ENCODE results near the gene COL17A1.

Gene COL17A1

DNA sequence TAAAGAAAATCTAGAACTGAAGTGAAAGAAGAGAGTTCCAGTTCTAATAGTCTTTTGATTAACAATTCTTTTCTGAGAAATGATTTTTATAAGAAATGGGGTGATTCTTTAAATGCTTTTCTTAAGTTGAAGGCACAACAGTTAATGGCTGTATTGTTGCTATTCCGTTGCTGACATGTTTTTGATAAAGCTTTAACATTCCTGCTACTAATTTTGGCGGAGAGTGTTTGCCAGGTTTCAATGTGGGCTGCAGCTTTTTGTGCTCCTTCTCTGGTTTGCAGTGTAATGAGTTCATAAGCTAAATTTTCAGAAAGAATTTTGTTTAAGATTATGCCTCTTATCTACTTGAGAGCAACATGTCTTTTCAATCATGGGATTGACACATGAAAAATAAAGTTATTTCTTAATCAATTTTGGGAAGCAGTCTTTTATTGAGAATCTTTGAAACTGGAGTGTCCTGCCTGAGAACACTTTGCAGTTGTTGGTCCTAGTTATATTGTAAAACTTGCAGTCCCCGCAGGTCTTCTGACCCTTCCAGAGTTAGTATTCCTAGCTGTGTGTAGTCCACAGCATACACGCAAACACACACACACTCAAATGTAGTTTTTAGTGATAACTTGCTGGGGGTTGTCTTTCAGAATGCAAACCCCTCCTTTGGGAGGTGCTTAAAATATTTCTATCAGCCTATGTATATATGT lies 56.7 kb downstream of the COL17A1 start:
- no peaks in the 10 kb centered on the region for H3K27me3 ChIP-seq (ENCODE audit: low read depth, low read length)
- peaks cover 25 to 59% of the 10 kb centered on the region in 2 donors for H3K36me3 ChIP-seq (ENCODE audit: control insufficient read depth in 1 of 2, insufficient read depth in 2 of 2, low read length in 2 of 2)
- H3K4me3 ChIP-seq (ENCODE audit: low read depth in 1 of 2, low read length in 2 of 2) = no peak overlapping the region
- H3K9me3 ChIP-seq (ENCODE audit: control insufficient read depth in 1 of 2, low read length in 2 of 2) = no peaks in the 10 kb centered on the region
- H3K27ac ChIP-seq (ENCODE audit: low read length) = no peak overlapping the region
- no peaks in the 10 kb centered on the region for H3K4me1 ChIP-seq (ENCODE audit: control insufficient read depth in 1 of 2, insufficient read depth in 2 of 2, low read length in 2 of 2)

- no peak overlapping the region for H3K4me3 ChIP-seq (ENCODE audit: low read depth in 1 of 2, low read length in 2 of 2)
- H3K27ac ChIP-seq (ENCODE audit: low read length) = no peak overlapping the region
- H3K4me1 ChIP-seq (ENCODE audit: control insufficient read depth in 1 of 2, insufficient read depth in 2 of 2, low read length in 2 of 2) = no peaks in the 10 kb centered on the region
- H3K9me3 ChIP-seq (ENCODE audit: control insufficient read depth in 1 of 2, low read length in 2 of 2) = no peaks in the 10 kb centered on the region
- peaks cover 33 to 67% of the 10 kb centered on the region in 2 donors for H3K36me3 ChIP-seq (ENCODE audit: control insufficient read depth in 1 of 2, insufficient read depth in 2 of 2, low read length in 2 of 2)
- no peaks in the 10 kb centered on the region for H3K27me3 ChIP-seq (ENCODE audit: low read depth, low read length)
These were observed 57.5 kb downstream of the COL17A1 start for GRCh38 chr10:104028146-104028545.

GRCh38 chr10:104026762-104027161 lies 58.9 kb downstream of the COL17A1 start:
- H3K4me3 ChIP-seq (ENCODE audit: low read depth in 1 of 2, low read length in 2 of 2) = no peak overlapping the region
- no peaks in the 10 kb centered on the region for H3K27me3 ChIP-seq (ENCODE audit: low read depth, low read length)
- no peaks in the 10 kb centered on the region for H3K9me3 ChIP-seq (ENCODE audit: control insufficient read depth in 1 of 2, low read length in 2 of 2)
- no peaks in the 10 kb centered on the region for H3K4me1 ChIP-seq (ENCODE audit: control insufficient read depth in 1 of 2, insufficient read depth in 2 of 2, low read length in 2 of 2)
- peaks cover 47 to 67% of the 10 kb centered on the region in 2 donors for H3K36me3 ChIP-seq (ENCODE audit: control insufficient read depth in 1 of 2, insufficient read depth in 2 of 2, low read length in 2 of 2)
- H3K27ac ChIP-seq (ENCODE audit: low read length) = no peak overlapping the region

- Histone ChIP-seq H3K4me3 (ENCODE audit: low read depth in 1 of 2, low read length in 2 of 2) (no peak overlapping the region), H3K9me3 (ENCODE audit: control insufficient read depth in 1 of 2, low read length in 2 of 2) (no peaks in the 10 kb centered on the region), H3K36me3 (ENCODE audit: control insufficient read depth in 1 of 2, insufficient read depth in 2 of 2, low read length in 2 of 2) (peaks cover 53 to 69% of the 10 kb centered on the region in 2 donors), H3K27me3 (ENCODE audit: low read depth, low read length) (no peaks in the 10 kb centered on the region), H3K27ac (ENCODE audit: low read length) (no peak overlapping the region), H3K4me1 (ENCODE audit: control insufficient read depth in 1 of 2, insufficient read depth in 2 of 2, low read length in 2 of 2) (no peaks in the 10 kb centered on the region)
These were observed 60.2 kb downstream of the COL17A1 start for GRCh38 chr10:104025524-104025923.

DNA sequence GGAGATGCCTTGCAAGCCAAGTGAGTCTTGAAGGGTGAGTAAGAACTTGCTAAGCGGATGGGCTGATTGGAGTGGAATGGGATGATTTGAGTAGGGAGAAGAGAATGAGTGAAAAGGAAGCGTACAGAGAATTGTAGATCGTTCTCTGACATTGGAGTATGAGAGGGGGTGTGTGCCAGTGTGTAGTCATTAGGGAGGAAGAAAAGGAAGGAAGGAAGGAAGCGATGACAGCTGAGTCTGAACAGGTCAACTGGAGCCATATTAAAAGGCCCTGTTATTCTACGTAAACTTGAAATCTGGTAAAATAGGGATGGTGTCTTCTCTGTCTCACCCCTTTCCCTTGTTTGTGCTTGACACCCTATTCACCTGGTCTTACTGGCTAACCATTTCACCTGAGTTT lies 63.7 kb downstream of the COL17A1 start:
- H3K9me3 ChIP-seq (ENCODE audit: control insufficient read depth in 1 of 2, low read length in 2 of 2) = no peaks in the 10 kb centered on the region
- no peaks in the 10 kb centered on the region for H3K4me1 ChIP-seq (ENCODE audit: control insufficient read depth in 1 of 2, insufficient read depth in 2 of 2, low read length in 2 of 2)
- H3K27me3 ChIP-seq (ENCODE audit: low read depth, low read length) = no peaks in the 10 kb centered on the region
- H3K27ac ChIP-seq (ENCODE audit: low read length) = no peak overlapping the region
- H3K36me3 ChIP-seq (ENCODE audit: control insufficient read depth in 1 of 2, insufficient read depth in 2 of 2, low read length in 2 of 2) = peaks cover 74% of the 10 kb centered on the region in 2 donors
- no peak overlapping the region for H3K4me3 ChIP-seq (ENCODE audit: low read depth in 1 of 2, low read length in 2 of 2)

DNA sequence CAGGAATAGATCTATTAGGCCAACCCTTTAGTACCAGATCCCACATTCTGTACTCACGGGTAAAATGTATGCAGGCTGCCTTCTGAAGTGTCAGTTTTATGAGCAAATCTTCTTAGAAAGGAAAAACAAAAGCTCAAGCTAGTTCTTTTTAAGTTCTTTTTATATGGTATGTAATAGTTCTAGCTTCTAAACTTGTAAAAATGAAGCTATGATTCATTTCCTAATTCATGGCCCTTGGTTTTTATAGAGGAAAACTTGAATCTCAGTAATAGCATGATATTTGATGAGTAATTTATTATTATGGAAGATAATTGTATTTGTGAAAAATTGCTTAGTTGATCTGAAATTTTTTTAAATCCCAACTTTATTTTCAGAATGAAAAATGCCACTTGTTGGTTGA lies 64.4 kb downstream of the COL17A1 start:
- Histone ChIP-seq H3K4me3 (ENCODE audit: low read depth in 1 of 2, low read length in 2 of 2) (no peak overlapping the region), H3K4me1 (ENCODE audit: control insufficient read depth in 1 of 2, insufficient read depth in 2 of 2, low read length in 2 of 2) (no peaks in the 10 kb centered on the region), H3K36me3 (ENCODE audit: control insufficient read depth in 1 of 2, insufficient read depth in 2 of 2, low read length in 2 of 2) (peaks cover 70 to 74% of the 10 kb centered on the region in 2 donors), H3K27ac (ENCODE audit: low read length) (no peak overlapping the region), H3K9me3 (ENCODE audit: control insufficient read depth in 1 of 2, low read length in 2 of 2) (no peaks in the 10 kb centered on the region), H3K27me3 (ENCODE audit: low read depth, low read length) (no peaks in the 10 kb centered on the region)

DNA sequence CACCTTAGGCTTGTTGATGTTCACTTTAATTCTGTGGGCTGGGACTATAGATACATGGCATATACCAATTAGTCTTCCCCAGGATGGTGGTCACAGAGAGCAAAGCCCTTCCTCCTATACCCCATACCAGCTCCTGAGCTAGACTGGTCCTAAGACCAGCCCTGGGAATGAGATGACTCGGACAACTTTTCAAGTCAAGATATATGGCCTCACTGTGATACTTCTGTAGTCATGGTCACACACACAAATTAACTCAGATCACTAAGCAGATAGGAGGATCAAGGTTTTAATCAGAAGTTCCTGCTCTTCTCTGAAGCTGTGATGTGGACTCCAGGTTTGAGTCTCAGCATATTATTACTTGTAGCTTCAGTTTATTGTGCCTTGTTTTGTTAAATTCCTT lies 65.7 kb downstream of the COL17A1 start:
- Histone ChIP-seq H3K36me3 (ENCODE audit: control insufficient read depth in 1 of 2, insufficient read depth in 2 of 2, low read length in 2 of 2) (peaks cover 63 to 67% of the 10 kb centered on the region in 2 donors), H3K27me3 (ENCODE audit: low read depth, low read length) (no peaks in the 10 kb centered on the region), H3K27ac (ENCODE audit: low read length) (no peak overlapping the region), H3K9me3 (ENCODE audit: control insufficient read depth in 1 of 2, low read length in 2 of 2) (no peaks in the 10 kb centered on the region), H3K4me3 (ENCODE audit: low read depth in 1 of 2, low read length in 2 of 2) (no peak overlapping the region), H3K4me1 (ENCODE audit: control insufficient read depth in 1 of 2, insufficient read depth in 2 of 2, low read length in 2 of 2) (no peaks in the 10 kb centered on the region)

- Histone ChIP-seq H3K27ac (ENCODE audit: low read length) (no peak overlapping the region), H3K4me3 (ENCODE audit: low read depth in 1 of 2, low read length in 2 of 2) (no peak overlapping the region), H3K27me3 (ENCODE audit: low read depth, low read length) (no peaks in the 10 kb centered on the region), H3K4me1 (ENCODE audit: control insufficient read depth in 1 of 2, insufficient read depth in 2 of 2, low read length in 2 of 2) (no peaks in the 10 kb centered on the region), H3K9me3 (ENCODE audit: control insufficient read depth in 1 of 2, low read length in 2 of 2) (no peaks in the 10 kb centered on the region), H3K36me3 (ENCODE audit: control insufficient read depth in 1 of 2, insufficient read depth in 2 of 2, low read length in 2 of 2) (peaks cover 47 to 53% of the 10 kb centered on the region in 2 donors)
These were observed 67.2 kb downstream of the COL17A1 start for GRCh38 chr10:104018471-104018870.

DNA sequence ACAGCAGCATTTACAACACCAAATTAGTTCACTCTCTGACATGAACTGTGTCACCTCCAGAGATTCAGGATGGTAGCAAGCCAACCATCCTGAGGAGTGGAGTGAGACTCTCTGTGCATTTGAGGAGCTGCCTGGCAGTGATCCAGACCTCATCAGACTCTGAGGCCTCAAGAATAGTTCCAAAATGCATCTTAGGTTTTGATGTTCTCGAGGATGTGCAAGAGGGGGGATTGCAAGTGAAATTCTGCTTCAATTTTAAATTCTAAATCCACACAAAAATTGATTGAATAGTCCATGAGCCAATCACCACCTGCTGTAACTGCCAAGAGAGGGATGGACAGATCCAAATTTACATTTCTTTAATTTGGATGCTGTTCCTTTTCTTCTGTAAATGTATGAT lies 69.0 kb downstream of the COL17A1 start:
- no peak overlapping the region for H3K27ac ChIP-seq (ENCODE audit: low read length)
- peaks cover 41 to 44% of the 10 kb centered on the region in 2 donors for H3K36me3 ChIP-seq (ENCODE audit: control insufficient read depth in 1 of 2, insufficient read depth in 2 of 2, low read length in 2 of 2)
- no peaks in the 10 kb centered on the region for H3K27me3 ChIP-seq (ENCODE audit: low read depth, low read length)
- no peaks in the 10 kb centered on the region for H3K9me3 ChIP-seq (ENCODE audit: control insufficient read depth in 1 of 2, low read length in 2 of 2)
- H3K4me1 ChIP-seq (ENCODE audit: control insufficient read depth in 1 of 2, insufficient read depth in 2 of 2, low read length in 2 of 2) = no peaks in the 10 kb centered on the region
- H3K4me3 ChIP-seq (ENCODE audit: low read depth in 1 of 2, low read length in 2 of 2) = no peak overlapping the region

DNA sequence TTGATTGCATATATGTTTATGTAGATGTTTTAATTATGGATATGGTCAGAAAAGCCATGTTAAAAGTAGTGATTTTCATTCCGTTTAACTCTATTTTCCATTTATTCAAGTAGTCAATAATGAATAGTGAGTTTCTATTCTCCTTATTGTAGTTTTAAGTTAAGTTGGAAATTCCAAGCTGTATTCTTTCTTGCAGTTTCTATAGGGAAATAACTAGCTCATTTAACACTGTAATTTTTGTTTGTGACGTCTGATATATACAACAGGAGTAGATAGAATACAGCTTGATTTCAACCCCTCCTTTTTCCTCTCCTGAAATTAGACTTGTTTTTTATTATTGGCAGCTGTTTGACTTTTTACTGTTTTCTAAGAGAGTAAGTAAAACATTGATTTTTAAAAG lies 71.5 kb downstream of the COL17A1 start:
- no peak overlapping the region for H3K27ac ChIP-seq (ENCODE audit: low read length)
- H3K4me1 ChIP-seq (ENCODE audit: control insufficient read depth in 1 of 2, insufficient read depth in 2 of 2, low read length in 2 of 2) = no peaks in the 10 kb centered on the region
- H3K27me3 ChIP-seq (ENCODE audit: low read depth, low read length) = no peaks in the 10 kb centered on the region
- H3K36me3 ChIP-seq (ENCODE audit: control insufficient read depth in 1 of 2, insufficient read depth in 2 of 2, low read length in 2 of 2) = peaks cover 19 to 27% of the 10 kb centered on the region in 2 donors
- no peak overlapping the region for H3K4me3 ChIP-seq (ENCODE audit: low read depth in 1 of 2, low read length in 2 of 2)
- no peaks in the 10 kb centered on the region for H3K9me3 ChIP-seq (ENCODE audit: control insufficient read depth in 1 of 2, low read length in 2 of 2)

- peaks cover 12 to 21% of the 10 kb centered on the region in 2 donors for H3K36me3 ChIP-seq (ENCODE audit: control insufficient read depth in 1 of 2, insufficient read depth in 2 of 2, low read length in 2 of 2)
- H3K4me1 ChIP-seq (ENCODE audit: control insufficient read depth in 1 of 2, insufficient read depth in 2 of 2, low read length in 2 of 2) = no peaks in the 10 kb centered on the region
- no peak overlapping the region for H3K4me3 ChIP-seq (ENCODE audit: low read depth in 1 of 2, low read length in 2 of 2)
These were observed 72.2 kb downstream of the COL17A1 start for GRCh38 chr10:104013489-104013888.

DNA sequence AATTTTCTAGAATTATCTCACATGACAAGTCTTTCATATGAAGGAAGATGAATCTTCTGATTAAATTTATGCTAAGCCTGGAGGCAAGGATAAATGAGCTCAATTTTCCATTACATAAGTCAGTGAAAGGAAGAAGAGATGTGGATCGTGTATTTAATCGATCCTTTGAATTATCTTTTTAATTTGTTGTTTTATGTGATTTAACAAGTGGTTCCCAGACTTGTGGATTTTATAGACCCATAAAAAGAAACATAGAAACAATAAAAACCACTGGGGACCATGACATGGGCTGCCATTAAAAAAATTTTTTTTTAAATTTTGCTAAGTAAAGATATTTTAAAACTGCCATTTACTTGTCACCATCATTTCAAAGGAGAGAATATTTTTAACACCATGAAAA lies 73.8 kb downstream of the COL17A1 start:
- H3K36me3 ChIP-seq (ENCODE audit: control insufficient read depth in 1 of 2, insufficient read depth in 2 of 2, low read length in 2 of 2) = peaks cover 11 to 23% of the 10 kb centered on the region in 2 donors
- H3K4me3 ChIP-seq (ENCODE audit: low read depth in 1 of 2, low read length in 2 of 2) = no peak overlapping the region
- no peak overlapping the region for H3K27ac ChIP-seq (ENCODE audit: low read length)
- H3K4me1 ChIP-seq (ENCODE audit: control insufficient read depth in 1 of 2, insufficient read depth in 2 of 2, low read length in 2 of 2) = no peaks in the 10 kb centered on the region
- no peaks in the 10 kb centered on the region for H3K9me3 ChIP-seq (ENCODE audit: control insufficient read depth in 1 of 2, low read length in 2 of 2)
- no peaks in the 10 kb centered on the region for H3K27me3 ChIP-seq (ENCODE audit: low read depth, low read length)

More at GRCh38 chr10:104013489-104013888, 72.2 kb downstream of the COL17A1 start:
- H3K27me3 ChIP-seq (ENCODE audit: low read depth, low read length) = no peaks in the 10 kb centered on the region
- H3K9me3 ChIP-seq (ENCODE audit: control insufficient read depth in 1 of 2, low read length in 2 of 2) = no peaks in the 10 kb centered on the region
- H3K27ac ChIP-seq (ENCODE audit: low read length) = no peak overlapping the region

Measured in muscle layer of duodenum (tissue), 2 donors.